ENCODE measurements around the gene RNU2-1. TPM values are rescaled to one million over a fixed set of nuclear protein-coding genes. Genes with fewer than 3 reads are reported as not detected.

The RNU2-1 gene
- total RNA-seq, 6 experiments from 2014 or later, result 2,816 to 4,226 (median 3,242) TPM

DNA sequence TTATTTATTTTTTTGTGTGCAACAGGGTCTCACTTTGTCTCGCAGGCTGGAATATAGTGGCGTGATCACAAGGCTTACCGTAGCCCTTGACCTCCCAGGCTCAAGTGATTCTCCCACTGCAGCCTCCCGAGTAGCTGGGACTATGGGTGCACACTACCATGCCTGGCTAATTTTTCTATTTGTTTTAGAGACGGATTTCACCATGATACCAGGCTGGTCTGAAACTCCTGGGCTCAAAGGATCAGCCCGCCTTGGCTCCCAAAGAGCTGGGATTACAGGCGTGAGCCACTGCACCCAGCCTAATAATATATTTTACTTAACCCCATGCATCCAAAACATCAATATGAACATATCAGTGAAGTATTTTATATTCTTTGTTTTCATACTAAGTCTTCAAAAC, 7.4 kb downstream of the RNU2-1 start:
- no peak for DNase-seq
- Mint-ChIP-seq H3K4me3 (no peak overlapping the region), H3K27me3 (ENCODE audit: insufficient read depth) (no peaks in the 10 kb centered on the region), H3K27ac (no peak overlapping the region), H3K4me1 (ENCODE audit: low read depth) (no peaks in the 10 kb centered on the region), H3K9me3 (no peaks in the 10 kb centered on the region), H3K36me3 (ENCODE audit: low read depth) (peaks cover 11% of the 10 kb centered on the region; the same call in 1 of the 2 replicates)
- TF ChIP-seq, protein P1, sequence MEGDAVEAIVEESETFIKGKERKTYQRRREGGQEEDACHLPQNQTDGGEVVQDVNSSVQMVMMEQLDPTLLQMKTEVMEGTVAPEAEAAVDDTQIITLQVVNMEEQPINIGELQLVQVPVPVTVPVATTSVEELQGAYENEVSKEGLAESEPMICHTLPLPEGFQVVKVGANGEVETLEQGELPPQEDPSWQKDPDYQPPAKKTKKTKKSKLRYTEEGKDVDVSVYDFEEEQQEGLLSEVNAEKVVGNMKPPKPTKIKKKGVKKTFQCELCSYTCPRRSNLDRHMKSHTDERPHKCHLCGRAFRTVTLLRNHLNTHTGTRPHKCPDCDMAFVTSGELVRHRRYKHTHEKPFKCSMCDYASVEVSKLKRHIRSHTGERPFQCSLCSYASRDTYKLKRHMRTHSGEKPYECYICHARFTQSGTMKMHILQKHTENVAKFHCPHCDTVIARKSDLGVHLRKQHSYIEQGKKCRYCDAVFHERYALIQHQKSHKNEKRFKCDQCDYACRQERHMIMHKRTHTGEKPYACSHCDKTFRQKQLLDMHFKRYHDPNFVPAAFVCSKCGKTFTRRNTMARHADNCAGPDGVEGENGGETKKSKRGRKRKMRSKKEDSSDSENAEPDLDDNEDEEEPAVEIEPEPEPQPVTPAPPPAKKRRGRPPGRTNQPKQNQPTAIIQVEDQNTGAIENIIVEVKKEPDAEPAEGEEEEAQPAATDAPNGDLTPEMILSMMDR (IDR thresholded peaks at IDR 0.05), result no peak

GRCh38 chr17:43224146-43224705, 9.6 kb downstream of the RNU2-1 start:
- H3K4me1 Mint-ChIP-seq (ENCODE audit: low read depth), result no peaks in the 10 kb centered on the region
- no peak overlapping the region for H3K27ac Mint-ChIP-seq
- no peak for DNase-seq
- no peak overlapping the region for H3K4me3 Mint-ChIP-seq
- H3K36me3 Mint-ChIP-seq (ENCODE audit: low read depth), result peaks cover 11% of the 10 kb centered on the region; the same call in 1 of the 2 replicates
- TF ChIP-seq, protein P1 (IDR thresholded peaks at IDR 0.05), result no peak
- no peaks in the 10 kb centered on the region for H3K27me3 Mint-ChIP-seq (ENCODE audit: insufficient read depth)
- H3K9me3 Mint-ChIP-seq, result no peaks in the 10 kb centered on the region

GRCh38 chr17:43220511-43221125, 13.2 kb downstream of the RNU2-1 start:
- Mint-ChIP-seq H3K27ac (no peak overlapping the region), H3K4me1 (ENCODE audit: low read depth) (no peaks in the 10 kb centered on the region), H3K4me3 (no peak overlapping the region), H3K27me3 (ENCODE audit: insufficient read depth) (no peaks in the 10 kb centered on the region; the same call in 1 of the 2 replicates), H3K36me3 (ENCODE audit: low read depth) (peaks cover 20% of the 10 kb centered on the region), H3K9me3 (no peaks in the 10 kb centered on the region)
- DNase-seq, result no peak
- TF ChIP-seq, protein P1 (IDR thresholded peaks at IDR 0.05), result no peak

DNA sequence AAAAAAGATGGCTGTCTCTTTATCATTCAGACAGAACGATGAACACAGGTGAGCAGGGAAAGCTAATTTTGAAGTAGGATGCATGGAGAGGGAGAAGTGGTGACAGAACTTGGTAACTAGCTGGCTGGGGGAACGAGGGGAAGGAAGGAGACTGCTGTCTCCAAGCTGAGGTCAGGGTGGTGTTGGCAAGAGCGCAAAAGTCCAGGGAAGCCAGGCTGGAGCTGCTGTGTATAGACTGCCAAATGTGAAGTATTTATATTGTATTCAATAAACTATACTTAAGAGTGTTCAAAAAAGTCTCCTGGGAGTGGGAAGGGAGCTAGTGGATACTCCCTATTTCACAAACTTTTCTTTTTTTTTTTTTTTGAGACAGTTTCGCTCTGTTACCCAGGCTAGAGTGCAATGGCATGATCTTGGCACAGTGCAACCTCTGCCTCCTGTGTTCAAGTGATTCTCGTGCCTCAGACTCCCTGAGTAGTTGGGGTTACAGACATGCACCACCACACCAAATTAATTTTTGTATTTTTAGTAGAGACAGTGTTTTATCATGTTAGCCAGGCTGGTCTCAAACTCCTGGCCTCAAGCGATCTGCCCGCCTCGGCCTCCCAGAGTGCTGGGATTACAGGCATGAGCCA, 13.9 kb downstream of the RNU2-1 start:
- Mint-ChIP-seq H3K9me3 (no peaks in the 10 kb centered on the region), H3K4me1 (ENCODE audit: low read depth) (no peaks in the 10 kb centered on the region), H3K27ac (no peak overlapping the region), H3K27me3 (ENCODE audit: insufficient read depth) (no peaks in the 10 kb centered on the region; the same call in 1 of the 2 replicates), H3K4me3 (no peak overlapping the region), H3K36me3 (ENCODE audit: low read depth) (peaks cover 22% of the 10 kb centered on the region)
- TF ChIP-seq, protein P1 (IDR thresholded peaks at IDR 0.05), result no peak
- DNase-seq, result no peak

GRCh38 chr17:43219001-43219400, 14.8 kb downstream of the RNU2-1 start:
- H3K9me3 Mint-ChIP-seq, result no peaks in the 10 kb centered on the region
- TF ChIP-seq, protein P1 (IDR thresholded peaks at IDR 0.05), result no peak
- peaks cover 16% of the 10 kb centered on the region for H3K36me3 Mint-ChIP-seq (ENCODE audit: low read depth)
- no peak overlapping the region for H3K27ac Mint-ChIP-seq
- DNase-seq, result no peak
- H3K4me3 Mint-ChIP-seq, result no peak overlapping the region
- peaks cover 1% of the 10 kb centered on the region; the same call in 1 of the 2 replicates for H3K4me1 Mint-ChIP-seq (ENCODE audit: low read depth)
- H3K27me3 Mint-ChIP-seq (ENCODE audit: insufficient read depth), result no peaks in the 10 kb centered on the region; the same call in 1 of the 2 replicates
